NB4 (cell line): Measurements from ENCODE around the gene FOXP3.

Experiments
- DNase-seq: peaks from one replicate; pipeline ENCODE4 v3.0.0; 2010; ENCODE audit warnings: low read depth
- H3K4me3 ChIP-seq: one replicate; pipeline ENCODE4 v1.5.1; 2011; ENCODE audit warnings: mild to moderate bottlenecking, low read depth, low read length, moderate library complexity
- CTCF ChIP-seq: IDR thresholded peaks from one replicate; pipeline ENCODE4 v1.5.1; 2012; ENCODE audit warnings: low read depth, low read length
- MAX ChIP-seq: IDR thresholded peaks from 2 replicates; pipeline ENCODE4 v1.6.1; 2011; ENCODE audit warnings: low read depth, low read length
- MYC ChIP-seq: IDR thresholded peaks from 2 replicates; pipeline ENCODE4 v1.6.1; 2011; ENCODE audit warnings: low read depth, low read length
- POLR2A ChIP-seq: IDR thresholded peaks from 2 replicates; pipeline ENCODE4 v1.6.1; 2011; ENCODE audit warnings: mild to moderate bottlenecking; ENCODE audit not compliant: insufficient read length; ENCODE audit errors: extremely low read depth

The FOXP3 gene

GRCh38 chrX:49203536-49203935 is 61.0 kb downstream of the FOXP3 start:
- no peak for TF ChIP-seq POLR2A
- no peak for TF ChIP-seq MYC
- TF ChIP-seq CTCF = no peak
- DNase-seq = no peak
- no peak overlapping the region for H3K4me3 ChIP-seq

GRCh38 chrX:49202022-49202421 is 62.5 kb downstream of the FOXP3 start:
- no peak for DNase-seq
- TF ChIP-seq MYC (no peak), POLR2A (no peak), CTCF (no peak), MAX (no peak)
- no peak overlapping the region for H3K4me3 ChIP-seq
